GM18505 (cell line): Measurements from ENCODE around the gene PRICKLE4.

Experiments
- ATAC-seq: cut with Tn5 transposase; IDR thresholded peaks from one replicate; pipeline ENCODE4 v1.9.1; 2021; ENCODE audit not compliant: unreplicated experiment
- POLR2A ChIP-seq: IDR thresholded peaks from 4 replicates; pipeline ENCODE4 v1.6.1; 2011; ENCODE audit warnings: borderline replicate concordance; ENCODE audit not compliant: insufficient read depth, insufficient read length; ENCODE audit errors: extremely low read depth

Gene PRICKLE4

GRCh38 chr6:41774841-41775240, 5.7 kb upstream of the PRICKLE4 start:
- TF ChIP-seq POLR2A, result no peak
- no peak for ATAC-seq

DNA sequence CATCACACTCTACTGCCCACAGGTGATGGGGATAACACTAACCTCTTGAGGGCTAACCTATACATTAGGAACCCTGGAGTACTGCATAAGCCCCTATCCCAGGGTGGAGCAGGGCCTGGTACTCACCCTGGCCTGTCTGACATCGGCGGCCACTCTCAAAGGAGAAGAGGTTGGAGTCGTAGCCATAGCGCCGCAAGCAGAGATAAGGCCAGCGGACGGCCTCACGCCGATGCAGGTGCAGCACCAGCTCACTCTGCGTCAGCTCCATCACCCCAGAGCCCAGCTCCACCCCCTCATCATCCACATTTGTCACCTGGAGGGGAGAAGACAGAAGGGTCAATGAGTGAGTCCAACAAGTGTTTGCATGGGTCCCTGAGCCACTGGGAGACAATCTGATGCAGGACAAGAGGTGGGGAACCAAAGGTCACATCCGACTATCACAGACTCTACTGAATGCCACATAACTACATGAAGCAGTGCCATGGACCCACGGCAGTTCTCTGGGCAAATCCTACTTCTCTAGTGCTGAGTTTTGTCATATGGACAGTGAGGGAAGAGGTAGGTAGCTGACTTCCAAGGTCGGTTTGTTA, 5.2 kb upstream of the PRICKLE4 start:
- TF ChIP-seq POLR2A, result no peak
- ATAC-seq, result no peak

DNA sequence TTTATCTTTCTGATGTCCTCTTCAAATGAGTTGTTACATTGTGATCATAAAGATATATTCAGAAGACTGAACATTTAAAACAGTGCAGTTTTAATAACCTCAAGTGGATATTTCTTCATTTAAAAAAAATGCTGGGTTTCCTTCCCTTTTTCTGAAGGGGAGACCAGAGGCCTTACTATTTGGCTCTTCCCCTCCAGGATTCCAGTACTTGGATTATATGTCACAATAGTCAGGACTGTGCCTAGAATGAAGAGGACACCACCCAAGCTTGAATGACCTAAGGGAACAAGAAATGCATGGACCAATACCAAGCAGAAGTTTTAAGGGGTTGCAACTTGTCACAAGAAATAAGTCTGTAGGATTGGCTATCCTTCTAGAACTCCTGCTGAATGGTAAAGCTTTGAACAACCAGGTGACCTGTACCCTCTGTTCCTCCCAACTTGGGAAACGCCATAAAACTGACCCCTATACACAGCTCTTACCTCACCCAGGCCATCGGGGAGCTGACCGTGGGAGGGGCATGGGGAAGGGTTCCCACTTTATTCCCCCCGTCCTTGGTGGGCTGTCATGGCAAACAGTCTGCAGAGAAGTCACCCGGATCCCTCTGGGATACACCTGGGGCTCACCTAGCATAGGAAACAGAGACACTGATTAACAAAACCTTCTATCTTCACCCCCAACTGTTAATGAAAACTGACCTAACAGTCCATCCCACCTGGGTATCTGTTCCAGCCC, 2.9 kb upstream of the PRICKLE4 start:
- ATAC-seq, result no peak
- TF ChIP-seq POLR2A, result no peak

DNA sequence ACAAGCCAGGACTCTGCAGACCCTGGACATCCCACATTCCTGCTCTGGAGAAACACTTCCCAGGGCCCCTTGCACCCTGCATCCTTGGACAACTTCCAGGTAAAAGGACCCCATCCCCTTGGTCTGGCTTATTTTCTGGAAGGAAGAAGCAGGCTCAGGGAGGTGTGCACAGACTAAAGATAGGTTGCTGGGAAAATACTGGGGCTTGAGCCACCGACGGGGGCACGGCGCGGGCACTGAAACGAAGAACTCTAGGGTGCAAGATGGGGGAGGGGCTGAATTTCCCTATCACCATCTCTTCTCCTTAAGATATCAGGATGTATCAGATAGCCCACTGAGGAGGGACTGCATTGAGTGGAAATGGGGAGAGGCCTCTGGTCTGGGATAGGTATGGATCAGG, 1.7 kb upstream of the PRICKLE4 start:
- TF ChIP-seq POLR2A, result no peak
- no peak for ATAC-seq

GRCh38 chr6:41779336-41779735, 1.2 kb upstream of the PRICKLE4 start:
- ATAC-seq, result no peak
- no peak for TF ChIP-seq POLR2A

DNA sequence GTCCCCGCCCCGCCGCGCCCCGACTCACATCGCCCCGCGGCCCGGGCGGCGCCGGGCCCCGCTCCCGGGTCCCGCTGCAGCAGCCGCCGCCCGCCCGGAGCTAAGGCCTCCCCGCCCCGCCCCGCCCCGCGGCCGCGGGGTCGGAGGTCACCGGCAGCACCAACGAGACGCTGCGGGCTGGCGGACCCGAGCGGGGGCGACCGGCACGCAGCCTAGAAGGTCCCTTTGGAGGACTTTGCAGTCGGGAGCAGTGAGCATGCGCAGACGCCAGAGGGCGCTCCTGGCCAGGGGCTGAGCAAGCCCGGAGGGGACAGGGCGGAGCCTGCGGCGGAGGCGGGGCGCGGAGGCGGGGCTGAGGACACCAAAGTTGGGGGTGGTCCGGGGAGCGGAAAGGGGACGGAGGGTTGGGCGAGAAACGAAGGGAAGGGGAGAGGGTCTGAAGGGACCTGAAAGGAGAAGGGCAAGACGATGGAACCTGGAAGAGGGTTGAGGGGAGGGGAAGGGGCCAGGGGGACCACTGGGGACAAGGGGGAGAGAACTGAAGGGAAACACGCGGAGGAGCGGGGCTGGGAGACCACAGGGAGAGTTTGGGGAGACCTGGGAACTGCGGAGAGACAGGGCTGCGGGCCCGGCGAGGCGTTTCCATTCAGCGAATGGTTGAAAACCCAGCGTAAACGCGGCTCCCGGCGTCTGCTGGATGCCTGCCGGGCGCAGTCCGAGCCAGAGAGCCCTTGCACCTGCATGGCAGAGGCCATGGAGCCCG, 613 bp upstream of the PRICKLE4 start, which contains the start of gene FRS3:
FRS3 (minus strand) TSS at position 113 of the 763 bp plus-strand sequence. CDS start 2,913 bp downstream, outside the sequence.
- ATAC-seq, result peak; percentile 90
- peak; percentile 43 for TF ChIP-seq POLR2A

DNA sequence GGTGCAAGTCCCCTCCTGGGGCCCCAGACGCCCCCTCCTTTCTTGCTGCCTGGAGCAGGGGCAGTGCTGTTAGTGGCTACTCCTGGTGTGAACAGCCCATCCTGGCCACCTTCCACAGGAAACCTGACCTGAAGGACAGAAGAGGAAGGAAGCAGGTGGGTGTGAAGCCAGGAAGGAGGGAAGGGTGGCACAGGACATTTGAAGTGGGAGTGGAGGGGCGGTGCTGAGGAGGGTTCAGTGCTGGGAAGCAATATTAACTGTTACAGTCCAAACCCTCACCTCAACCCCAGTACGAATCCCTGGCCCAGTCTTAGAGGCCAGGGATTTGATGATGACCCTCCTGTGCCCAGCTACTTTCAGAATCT, 766 bp downstream of the PRICKLE4 start:
- no peak for TF ChIP-seq POLR2A
- ATAC-seq, result no peak

GRCh38 chr6:41783106-41783780, 2.7 kb downstream of the PRICKLE4 start:
- no peak for ATAC-seq

GRCh38 chr6:41784581-41785171, 4.1 kb downstream of the PRICKLE4 start:
- TF ChIP-seq POLR2A, result no peak
- no peak for ATAC-seq

More at GRCh38 chr6:41783106-41783780, 2.7 kb downstream of the PRICKLE4 start:
- TF ChIP-seq POLR2A, result no peak

- TF ChIP-seq POLR2A, result no peak
- ATAC-seq, result no peak
These were observed 4.7 kb downstream of the PRICKLE4 start for GRCh38 chr6:41785254-41785653.

- no peak for ATAC-seq
- no peak for TF ChIP-seq POLR2A
These were observed 5.3 kb downstream of the PRICKLE4 start for GRCh38 chr6:41785689-41786450.
